ENCODE data around the gene LIMS1.
"Not testable (repeated sequence)": the region's sequence is repeated elsewhere in the genome, so short reads cannot be mapped to it uniquely, and the experiment has no call there.

GRCh38 chr2:108643862-108644261, 109.6 kb downstream of the LIMS1 start:
- not testable (repeated sequence) for TF ChIP-seq EZH2 (IDR thresholded peaks at IDR 0.05; ENCODE audit: insufficient read depth, poor library complexity, severe bottlenecking); EZH2phosphoT487 (IDR thresholded peaks at IDR 0.05; ENCODE audit: insufficient read depth, low read depth)

All from GM23248 (cell line).